ENCODE results near the gene ZFR2. TPM values are rescaled to one million over a fixed set of nuclear protein-coding genes. Genes with fewer than 3 reads are reported as not detected.

Gene ZFR2
- total and polyA plus RNA-seq, 2 of the 8 experiments (the other 6 are each of a cell fraction or from before 2014, with no cell fraction given) = 14.5 to 28.4 TPM

- peaks cover 0 to 9% of the 10 kb centered on the region in 2 experiments for H4K20me1 ChIP-seq (replicated peaks in 1 of 2; ENCODE audit: control insufficient read depth in 1 of 2, insufficient read depth in 2 of 2, low read length in 2 of 2)
- no peak overlapping the region for H3K14ac ChIP-seq (ENCODE audit: insufficient read length)
- DNase-seq (ENCODE audit: low read depth in 1 of 2, low spot score in 2 of 2) = no peak
- H3K79me2 ChIP-seq (ENCODE audit: control insufficient read depth in 1 of 2, insufficient read depth in 2 of 2, low read length in 2 of 2) = no peaks in the 10 kb centered on the region
- H4K5ac ChIP-seq (ENCODE audit: insufficient read length, low read depth, low read length) = no peak overlapping the region
- H3K79me1 ChIP-seq (ENCODE audit: low read depth, low read length) = no peaks in the 10 kb centered on the region
- H3K56ac ChIP-seq (replicated peaks; ENCODE audit: insufficient read length, low read depth, low read length) = no peak overlapping the region
- no peak overlapping the region for H2AK5ac ChIP-seq (ENCODE audit: low read depth, low read length)
- no peak overlapping the region for H3K4me3 ChIP-seq (ENCODE audit: extremely low read depth in 1 of 4, insufficient read depth in 2 of 4, low read depth in 3 of 4, low read length in 4 of 4)
- no peak overlapping the region for H2BK20ac ChIP-seq (ENCODE audit: low read length)
- no peak overlapping the region for H3K4ac ChIP-seq (replicated peaks; ENCODE audit: insufficient read length, low read depth, low read length)
- no peaks in the 10 kb centered on the region for H3K27me3 ChIP-seq (replicated peaks in 1 of 4; ENCODE audit: control insufficient read depth in 3 of 4, extremely low read depth in 1 of 4, insufficient read depth in 3 of 4, low read length in 3 of 4)
- H2AFZ ChIP-seq (ENCODE audit: low read length) = no peak overlapping the region
- POLR2A ChIA-PET (ENCODE audit: partially characterized antibody) = no interaction called here
- no peak overlapping the region for H3K23ac ChIP-seq (ENCODE audit: insufficient read length)
- H3K23me2 ChIP-seq (ENCODE audit: low read depth, low read length) = peaks cover 3% of the 10 kb centered on the region; the same call in 1 of the 2 replicates
- no peak overlapping the region for H3K9ac ChIP-seq (replicated peaks in 1 of 4; ENCODE audit: extremely low read depth in 1 of 4, low read depth in 3 of 4, low read length in 3 of 4)
- no peak overlapping the region for H3K18ac ChIP-seq (ENCODE audit: extremely low read depth, low read length)
- H3K36me3 ChIP-seq (ENCODE audit: control insufficient read depth in 2 of 4, insufficient read depth in 4 of 4, low read length in 3 of 4) = peaks cover 0 to 3% (median 0%) of the 10 kb centered on the region in 4 experiments; a peak in 1 of 8 replicates
- no peak overlapping the region for H4K91ac ChIP-seq (replicated peaks; ENCODE audit: insufficient read length, low read length)
- no peaks in the 10 kb centered on the region; a peak in 1 of 7 replicates for H3K4me1 ChIP-seq (replicated peaks in 1 of 4; ENCODE audit: control insufficient read depth in 3 of 4, insufficient read depth in 4 of 4, low read length in 3 of 4)
- no peak overlapping the region for H2BK15ac ChIP-seq (ENCODE audit: low read length)
- H3K4me2 ChIP-seq (ENCODE audit: insufficient read depth in 1 of 2, low read depth in 2 of 2, low read length in 2 of 2) = no peak overlapping the region
- H2BK12ac ChIP-seq (ENCODE audit: low read depth, low read length) = no peak overlapping the region
- peaks cover 0 to 4% of the 10 kb centered on the region in 2 experiments; a peak in 1 of 4 replicates for H3K9me3 ChIP-seq (ENCODE audit: insufficient read depth in 2 of 2, low read depth in 1 of 2, low read length in 1 of 2)
- no peak overlapping the region for H2BK5ac ChIP-seq (ENCODE audit: low read depth, low read length)
- CTCF ChIA-PET (ENCODE audit: partially characterized antibody) = interaction anchor here (0.6 to 2.7 kb wide), 2 partner anchors 11 to 177 kb away, joined by 3 to 19 read pairs; no protein-coding TSS in a partner anchor
- H2BK120ac ChIP-seq (replicated peaks; ENCODE audit: low read depth, low read length) = no peak overlapping the region
- 86% methylated on average over 33 of the region's 38 CpGs; no CpG with 5 or more reads in 1 of the 2 experiments for WGBS, 2 experiments (ENCODE audit: extremely low coverage in 1 of 2, insufficient coverage in 1 of 2, insufficient read length in 1 of 2, insufficient replicate concordance in 2 of 2, low coverage in 1 of 2, low lambda C conversion rate in 2 of 2, missing lambda C conversion rate in 1 of 2)
- no peak overlapping the region for H3K27ac ChIP-seq (ENCODE audit: low read depth, low read length)
- H4K8ac ChIP-seq (ENCODE audit: extremely low read depth, insufficient read depth, low read length) = no peak overlapping the region
- FAIRE-seq = no peak
- TF ChIP-seq HDAC6 (IDR thresholded peaks at IDR 0.05; ENCODE audit: low read depth, low read length) (no peak), EGR1 (IDR thresholded peaks at IDR 0.05; ENCODE audit: borderline replicate concordance, low read depth, low read length) (no peak), CBX8 (IDR thresholded peaks at IDR 0.05; ENCODE audit: borderline replicate concordance, low read depth, low read length) (no peak), ATF3 (IDR thresholded peaks at IDR 0.05; ENCODE audit: insufficient read depth, low read depth, low read length) (no peak), POLR2A (IDR thresholded peaks at IDR 0.05; ENCODE audit: control extremely low read depth in 1 of 2, low read depth in 2 of 2, low read length in 2 of 2) (no peak), CBX5 (IDR thresholded peaks at IDR 0.05; ENCODE audit: low read depth, low read length) (no peak), SRF (IDR thresholded peaks at IDR 0.05; ENCODE audit: low read depth, low read length) (no peak), EZH2 (IDR thresholded peaks at IDR 0.05; ENCODE audit: low read depth, low read length, severe bottlenecking) (no peak), SAP30 (IDR thresholded peaks at IDR 0.05; ENCODE audit: insufficient read depth, insufficient replicate concordance, low read length) (no peak), BRCA1 (IDR thresholded peaks at IDR 0.05; ENCODE audit: low read depth, low read length) (no peak), TEAD4 (IDR thresholded peaks at IDR 0.05; ENCODE audit: low read depth, low read length) (no peak), POU5F1 (IDR thresholded peaks at IDR 0.05; ENCODE audit: low read depth, low read length) (no peak), JUN (IDR thresholded peaks at IDR 0.05; ENCODE audit: low read depth, low read length) (no peak), POLR2AphosphoS5 (IDR thresholded peaks at IDR 0.05; ENCODE audit: low read depth, low read length) (no peak)
These were observed 58.0 kb downstream of the ZFR2 start for GRCh38 chr19:3810708-3811355.

Data from H1 (cell line).